IMR-90 (cell line): Measurements from ENCODE around the gene MGLL. TPM values are rescaled to one million over a fixed set of nuclear protein-coding genes. Genes with fewer than 3 reads are reported as not detected.

Source experiments
- ATAC-seq: fragments of 200-7000 bp; cut with Tn5 transposase; 2 replicates; pipeline ENCODE4 v1.9.1; 2020; ENCODE audit warnings: low read depth, mild to moderate bottlenecking, moderate library complexity
- BruUV-seq: library from RNA; stranded (reverse); fragments of 400-500 nt; replicated peaks from 2 replicates; lab custom pipeline; 2021; lab: Mats Ljungman, UMichigan
- CTCF ChIA-PET: fragments of 300-600 bp; formaldehyde crosslinking; extraction: SDS; loops from one replicate; lab custom pipeline; 2021; ENCODE audit warnings: antibody characterized with exemption; lab: Yijun Ruan, JAX
- POLR2A ChIA-PET: fragments of 300-600 bp; sonication (Branson Sonifier 250); formaldehyde crosslinking; loops from one replicate; lab custom pipeline; 2022; ENCODE audit warnings: antibody characterized with exemption; ENCODE audit not compliant: unreplicated experiment; lab: Charles Lee
- DNase-seq: peaks from one replicate; pipeline ENCODE4 v3.0.0; 2013
- H2AFZ ChIP-seq: replicated peaks from 2 replicates; pipeline ENCODE3; 2013; ENCODE audit warnings: low read length, mild to moderate bottlenecking; ENCODE audit not compliant: poor library complexity
- H2AK5ac ChIP-seq: 2 replicates; pipeline ENCODE4 v1.6.1; 2013; ENCODE audit warnings: low read depth, low read length, inconsistent platforms
- H2AK9ac ChIP-seq: replicated peaks from 2 replicates; pipeline ENCODE3; 2013; ENCODE audit warnings: mild to moderate bottlenecking, low read depth, low read length, moderate library complexity; ENCODE audit not compliant: poor library complexity
- H2BK120ac ChIP-seq: 2 replicates; pipeline ENCODE4 v1.6.1; 2013; ENCODE audit warnings: low read depth, low read length, inconsistent platforms
- H2BK15ac ChIP-seq: 3 replicates; pipeline ENCODE4 v1.6.1; 2013; ENCODE audit warnings: low read depth, low read length, inconsistent platforms
- H2BK20ac ChIP-seq: 2 replicates; pipeline ENCODE4 v1.6.1; 2013; ENCODE audit warnings: low read depth, mild to moderate bottlenecking, inconsistent platforms, low read length, moderate library complexity
- H2BK5ac ChIP-seq: 2 replicates; pipeline ENCODE4 v1.6.1; 2013; ENCODE audit warnings: mild to moderate bottlenecking, low read depth, low read length, inconsistent platforms; ENCODE audit not compliant: poor library complexity, severe bottlenecking
- H3K14ac ChIP-seq: replicated peaks from 2 replicates; pipeline ENCODE4 v1.6.1; 2013; ENCODE audit warnings: low read depth, low read length, inconsistent platforms
- H3K18ac ChIP-seq: 2 replicates; pipeline ENCODE4 v1.6.1; 2013; ENCODE audit warnings: low read depth, low read length, control low read depth
- H3K23ac ChIP-seq: 2 replicates; pipeline ENCODE4 v1.6.1; 2013; ENCODE audit warnings: low read depth, low read length, inconsistent platforms
- H3K27ac ChIP-seq: 2 replicates; pipeline ENCODE4 v1.5.1; 2013; ENCODE audit warnings: mild to moderate bottlenecking, control low read depth, low read length; ENCODE audit not compliant: insufficient read depth
- H3K27me3 ChIP-seq: 2 replicates; pipeline ENCODE4 v1.6.1; 2013; ENCODE audit warnings: low read length; ENCODE audit not compliant: control insufficient read depth, insufficient read depth
- H3K36me3 ChIP-seq: 2 replicates; pipeline ENCODE4 v1.6.1; 2013; ENCODE audit warnings: low read length, mixed read lengths; ENCODE audit not compliant: control insufficient read depth, insufficient read depth
- H3K4ac ChIP-seq: 2 replicates; pipeline ENCODE4 v1.6.1; 2013; ENCODE audit warnings: low read depth, low read length, inconsistent platforms
- H3K4me1 ChIP-seq: 2 replicates; pipeline ENCODE4 v1.6.1; 2013; ENCODE audit warnings: low read length, mixed read lengths; ENCODE audit not compliant: control insufficient read depth, insufficient read depth
- H3K4me2 ChIP-seq: 2 replicates; pipeline ENCODE4 v1.6.1; 2013; ENCODE audit warnings: low read depth, mild to moderate bottlenecking, control low read depth, low read length, moderate library complexity
- H3K4me3 ChIP-seq: 2 replicates; pipeline ENCODE4 v1.5.1; 2013; ENCODE audit warnings: low read depth, mild to moderate bottlenecking, control low read depth, low read length, moderate library complexity; ENCODE audit not compliant: insufficient read depth
- H3K56ac ChIP-seq: 2 replicates; pipeline ENCODE4 v1.6.1; 2013; ENCODE audit warnings: low read length, inconsistent platforms; ENCODE audit not compliant: insufficient read depth; ENCODE audit errors: extremely low read depth
- H3K79me1 ChIP-seq, 2 experiments: 2 replicates each; pipeline ENCODE4 v1.6.1; 2013; ENCODE audit warnings: low read length in 2 of 2, inconsistent platforms in 1 of 2, low read depth in 1 of 2
- H3K9ac ChIP-seq: 2 replicates; pipeline ENCODE4 v1.6.1; 2013; ENCODE audit warnings: low read depth, low read length, control low read depth
- H3K9me1 ChIP-seq: 2 replicates; pipeline ENCODE4 v1.6.1; 2013; ENCODE audit warnings: low read length, inconsistent platforms; ENCODE audit not compliant: insufficient read depth
- H3K9me3 ChIP-seq: 2 replicates; pipeline ENCODE4 v1.6.1; 2013; ENCODE audit warnings: low read length; ENCODE audit not compliant: control insufficient read depth, insufficient read depth
- H4K20me1 ChIP-seq: 2 replicates; pipeline ENCODE4 v1.6.1; 2013; ENCODE audit warnings: low read length, inconsistent platforms; ENCODE audit not compliant: insufficient read depth
- H4K5ac ChIP-seq: 2 replicates; pipeline ENCODE4 v1.6.1; 2013; ENCODE audit warnings: mild to moderate bottlenecking, low read depth, low read length, control low read depth
- H4K8ac ChIP-seq, 2 experiments: 2 replicates each; pipeline ENCODE4 v1.6.1; 2013; ENCODE audit warnings: low read depth in 2 of 2, low read length in 2 of 2, control low read depth in 1 of 2, inconsistent platforms in 1 of 2
- H4K91ac ChIP-seq: 2 replicates; pipeline ENCODE4 v1.6.1; 2013; ENCODE audit warnings: low read depth, low read length, inconsistent platforms; ENCODE audit not compliant: insufficient read depth
- BHLHE40 ChIP-seq: fragments of 150-350 bp; IDR thresholded peaks from 2 replicates; pipeline ENCODE4 v1.6.1; 2016; ENCODE audit warnings: mild to moderate bottlenecking, low read depth, low read length
- CEBPB ChIP-seq: IDR thresholded peaks from 2 replicates; pipeline ENCODE4 v1.6.1; 2012; ENCODE audit warnings: low read depth, low read length, improper control_type of control experiment
- CHD1 ChIP-seq: IDR thresholded peaks from 2 replicates; pipeline ENCODE4 v1.6.1; 2012; ENCODE audit warnings: low read depth, low read length, improper control_type of control experiment
- FOS ChIP-seq: fragments of 150-350 bp; IDR thresholded peaks from 2 replicates; pipeline ENCODE4 v1.6.1; 2016; ENCODE audit warnings: low read depth, low read length
- MAFK ChIP-seq: IDR thresholded peaks from 2 replicates; pipeline ENCODE4 v1.6.1; 2012; ENCODE audit warnings: low read depth, low read length, improper control_type of control experiment
- MAZ ChIP-seq: IDR thresholded peaks from 2 replicates; pipeline ENCODE4 v1.6.1; 2012; ENCODE audit warnings: low read depth, mild to moderate bottlenecking, low read length, improper control_type of control experiment, moderate library complexity, borderline replicate concordance
- MXI1 ChIP-seq: IDR thresholded peaks from 2 replicates; pipeline ENCODE4 v1.6.1; 2012; ENCODE audit warnings: low read depth, mild to moderate bottlenecking, low read length, moderate library complexity, borderline replicate concordance
- NFE2L2 ChIP-seq: fragments of 150-350 bp; IDR thresholded peaks from 2 replicates; pipeline ENCODE4 v1.6.1; 2016; ENCODE audit warnings: low read depth, mild to moderate bottlenecking, low read length
- POLR2A ChIP-seq: IDR thresholded peaks from 2 replicates; pipeline ENCODE4 v1.6.1; 2012; ENCODE audit warnings: mild to moderate bottlenecking, low read depth, low read length
- RAD21 ChIP-seq: IDR thresholded peaks from 2 replicates; pipeline ENCODE4 v1.6.1; 2012; ENCODE audit warnings: low read length, improper control_type of control experiment
- RCOR1 ChIP-seq: IDR thresholded peaks from 2 replicates; pipeline ENCODE4 v1.6.1; 2012; ENCODE audit warnings: mild to moderate bottlenecking, low read length, improper control_type of control experiment; ENCODE audit not compliant: insufficient replicate concordance
- RFX5 ChIP-seq: IDR thresholded peaks from 2 replicates; pipeline ENCODE4 v1.8.0; 2012; ENCODE audit warnings: low read depth, mild to moderate bottlenecking, low read length, moderate library complexity
- SMC3 ChIP-seq: fragments of 150-350 bp; IDR thresholded peaks from 2 replicates; pipeline ENCODE4 v1.6.1; 2016; ENCODE audit warnings: low read depth, mild to moderate bottlenecking, antibody characterized with exemption, low read length, moderate library complexity
- WGBS, 2 experiments: methylation state at CpG; one replicate each; pipeline versions ENCODE4 v1.1.5 to v1.1.7; 2013; ENCODE audit warnings: missing lambda C conversion rate in 2 of 2; ENCODE audit not compliant: insufficient read length in 1 of 2; ENCODE audit errors: extremely low coverage in 2 of 2; 5-methylcytosine and 5-hydroxymethylcytosine counted together
- dilution Hi-C: fragments of 300-500 bp; cut with HindIII; formaldehyde crosslinking; loops from one replicate; pipeline ENCODE4 v1.14.3; 2018; ENCODE audit warnings: low sequenced_read_pairs; ENCODE audit not compliant: unreplicated experiment
- in situ Hi-C: fragments of 300-500 bp; cut with MboI; formaldehyde crosslinking; loops from 3 replicates; pipeline ENCODE4 v1.14.3; 2019; ENCODE audit warnings: low sequenced_read_pairs, inconsistent platforms, mixed read lengths
- intact Hi-C: fragments of 100-400 bp; cut with micrococcal nuclease; formaldehyde crosslinking; loops from 2 replicates; pipeline ENCODE4 v1.10.0; 2022
- polyA plus RNA-seq, 3 experiments: library from polyadenylated mRNA; depleted of rRNA; stranded (reverse); fragments of >200 nt; gene quantifications; 2 replicates each; pipeline ENCODE4 v1.2.3, GENCODE V29; 2012; ENCODE audit warnings: low replicate concordance in 1 of 3
- total RNA-seq: library from RNA; depleted of rRNA; stranded (reverse); fragments of >200 nt; gene quantifications from 2 replicates; pipeline ENCODE4 v1.2.3, GENCODE V29; 2012
- TF ChIP-seq, protein P1 (sequence below): fragments of 150-350 bp; IDR thresholded peaks from 2 replicates; pipeline ENCODE4 v1.6.1; 2016; ENCODE audit warnings: low read depth, mild to moderate bottlenecking, low read length, moderate library complexity, borderline replicate concordance
- TF ChIP-seq, protein P2 (sequence below): conservative IDR thresholded peaks from 2 replicates; pipeline ENCODE4 v1.5.1; 2012; ENCODE audit warnings: mild to moderate bottlenecking, low read depth, low read length, improper control_type of control experiment
- TF ChIP-seq, protein P3 (sequence below): fragments of 150-350 bp; IDR thresholded peaks from 2 replicates; pipeline ENCODE4 v1.6.1; 2017; ENCODE audit warnings: mild to moderate bottlenecking, antibody characterized with exemption, low read length, low read depth

The MGLL gene
- total and polyA plus RNA-seq, 2 of the 4 experiments (the other 2 are of a cell fraction), result 23.7 to 60.6 TPM

DNA sequence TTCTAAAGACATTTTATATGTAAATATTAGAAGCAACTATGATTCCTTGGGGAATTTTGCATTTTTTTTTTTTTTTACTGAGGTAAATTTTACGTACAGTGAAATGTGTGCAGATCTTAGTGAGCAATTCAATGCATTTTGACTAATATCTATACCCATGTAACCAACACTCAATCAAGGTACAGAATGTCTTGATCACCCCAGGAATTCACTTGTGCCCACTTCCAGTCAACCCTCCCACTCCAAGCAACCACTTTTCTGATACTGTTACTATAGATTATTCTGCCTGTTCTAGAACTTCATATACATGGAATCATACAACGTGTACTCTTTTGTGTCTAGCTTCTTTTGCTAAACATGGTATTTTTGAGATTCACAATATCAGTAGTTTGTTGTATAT, 45.1 kb upstream of the MGLL start:
- BruUV-seq, result no TSS peak
- no peak overlapping the region for H3K18ac ChIP-seq
- no peak overlapping the region for H3K27ac ChIP-seq
- dilution Hi-C loops, result no loop called here
- no peaks in the 10 kb centered on the region for H4K20me1 ChIP-seq
- ChIA-PET POLR2A (no interaction called here), CTCF (interaction anchor here (0.8 kb wide), 1 partner anchor 15 kb away, joined by 4 read pairs; no protein-coding TSS in a partner anchor)
- H3K14ac ChIP-seq, result no peak overlapping the region
- no peak overlapping the region for H3K9ac ChIP-seq
- ATAC-seq (no peak), DNase-seq (no peak)
- no peak overlapping the region for H2AK5ac ChIP-seq
- no peak overlapping the region for H2AK9ac ChIP-seq
- H2BK20ac ChIP-seq, result no peak overlapping the region
- H2AFZ ChIP-seq, result no peak overlapping the region
- H4K5ac ChIP-seq, result no peak overlapping the region
- H3K9me3 ChIP-seq, result no peaks in the 10 kb centered on the region
- no peaks in the 10 kb centered on the region for H3K79me1 ChIP-seq
- no peaks in the 10 kb centered on the region for H3K9me1 ChIP-seq
- no peak overlapping the region for H4K8ac ChIP-seq
- no peaks in the 10 kb centered on the region for H3K36me3 ChIP-seq
- H3K56ac ChIP-seq, result no peak overlapping the region
- TF ChIP-seq MXI1 (no peak), SMC3 (no peak), MAFK (no peak), FOS (no peak), CEBPB (no peak), POLR2A (no peak), RCOR1 (no peak), NFE2L2 (no peak), RFX5 (no peak), CHD1 (no peak), RAD21 (no peak), MAZ (no peak), BHLHE40 (no peak)
- TF ChIP-seq, protein P1, sequence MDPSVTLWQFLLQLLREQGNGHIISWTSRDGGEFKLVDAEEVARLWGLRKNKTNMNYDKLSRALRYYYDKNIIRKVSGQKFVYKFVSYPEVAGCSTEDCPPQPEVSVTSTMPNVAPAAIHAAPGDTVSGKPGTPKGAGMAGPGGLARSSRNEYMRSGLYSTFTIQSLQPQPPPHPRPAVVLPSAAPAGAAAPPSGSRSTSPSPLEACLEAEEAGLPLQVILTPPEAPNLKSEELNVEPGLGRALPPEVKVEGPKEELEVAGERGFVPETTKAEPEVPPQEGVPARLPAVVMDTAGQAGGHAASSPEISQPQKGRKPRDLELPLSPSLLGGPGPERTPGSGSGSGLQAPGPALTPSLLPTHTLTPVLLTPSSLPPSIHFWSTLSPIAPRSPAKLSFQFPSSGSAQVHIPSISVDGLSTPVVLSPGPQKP, result no peak
- TF ChIP-seq, protein P2, sequence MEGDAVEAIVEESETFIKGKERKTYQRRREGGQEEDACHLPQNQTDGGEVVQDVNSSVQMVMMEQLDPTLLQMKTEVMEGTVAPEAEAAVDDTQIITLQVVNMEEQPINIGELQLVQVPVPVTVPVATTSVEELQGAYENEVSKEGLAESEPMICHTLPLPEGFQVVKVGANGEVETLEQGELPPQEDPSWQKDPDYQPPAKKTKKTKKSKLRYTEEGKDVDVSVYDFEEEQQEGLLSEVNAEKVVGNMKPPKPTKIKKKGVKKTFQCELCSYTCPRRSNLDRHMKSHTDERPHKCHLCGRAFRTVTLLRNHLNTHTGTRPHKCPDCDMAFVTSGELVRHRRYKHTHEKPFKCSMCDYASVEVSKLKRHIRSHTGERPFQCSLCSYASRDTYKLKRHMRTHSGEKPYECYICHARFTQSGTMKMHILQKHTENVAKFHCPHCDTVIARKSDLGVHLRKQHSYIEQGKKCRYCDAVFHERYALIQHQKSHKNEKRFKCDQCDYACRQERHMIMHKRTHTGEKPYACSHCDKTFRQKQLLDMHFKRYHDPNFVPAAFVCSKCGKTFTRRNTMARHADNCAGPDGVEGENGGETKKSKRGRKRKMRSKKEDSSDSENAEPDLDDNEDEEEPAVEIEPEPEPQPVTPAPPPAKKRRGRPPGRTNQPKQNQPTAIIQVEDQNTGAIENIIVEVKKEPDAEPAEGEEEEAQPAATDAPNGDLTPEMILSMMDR, result no peak
- TF ChIP-seq, protein P3, sequence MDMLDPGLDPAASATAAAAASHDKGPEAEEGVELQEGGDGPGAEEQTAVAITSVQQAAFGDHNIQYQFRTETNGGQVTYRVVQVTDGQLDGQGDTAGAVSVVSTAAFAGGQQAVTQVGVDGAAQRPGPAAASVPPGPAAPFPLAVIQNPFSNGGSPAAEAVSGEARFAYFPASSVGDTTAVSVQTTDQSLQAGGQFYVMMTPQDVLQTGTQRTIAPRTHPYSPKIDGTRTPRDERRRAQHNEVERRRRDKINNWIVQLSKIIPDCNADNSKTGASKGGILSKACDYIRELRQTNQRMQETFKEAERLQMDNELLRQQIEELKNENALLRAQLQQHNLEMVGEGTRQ, result no peak
- H3K23ac ChIP-seq, result no peak overlapping the region
- in situ Hi-C loops, result no loop called here
- no peak overlapping the region for H3K4ac ChIP-seq
- no peak overlapping the region for H3K4me3 ChIP-seq
- no peak overlapping the region for H2BK15ac ChIP-seq
- H3K4me1 ChIP-seq, result no peaks in the 10 kb centered on the region
- no peak overlapping the region for H3K4me2 ChIP-seq
- intact Hi-C loops, result no loop called here
- H4K91ac ChIP-seq, result no peak overlapping the region
- no peak overlapping the region for H2BK5ac ChIP-seq
- WGBS, 2 experiments, result no CpG with 5 or more reads among the region's 2 CpGs
- H3K27me3 ChIP-seq, result peaks cover 26% of the 10 kb centered on the region
- no peak overlapping the region for H2BK120ac ChIP-seq
